ENCODE results near the gene FOXN1.
"Not testable (repeated sequence)": the region's sequence is repeated elsewhere in the genome, so short reads cannot be mapped to it uniquely, and the experiment has no call there.

FOXN1 gene

DNA sequence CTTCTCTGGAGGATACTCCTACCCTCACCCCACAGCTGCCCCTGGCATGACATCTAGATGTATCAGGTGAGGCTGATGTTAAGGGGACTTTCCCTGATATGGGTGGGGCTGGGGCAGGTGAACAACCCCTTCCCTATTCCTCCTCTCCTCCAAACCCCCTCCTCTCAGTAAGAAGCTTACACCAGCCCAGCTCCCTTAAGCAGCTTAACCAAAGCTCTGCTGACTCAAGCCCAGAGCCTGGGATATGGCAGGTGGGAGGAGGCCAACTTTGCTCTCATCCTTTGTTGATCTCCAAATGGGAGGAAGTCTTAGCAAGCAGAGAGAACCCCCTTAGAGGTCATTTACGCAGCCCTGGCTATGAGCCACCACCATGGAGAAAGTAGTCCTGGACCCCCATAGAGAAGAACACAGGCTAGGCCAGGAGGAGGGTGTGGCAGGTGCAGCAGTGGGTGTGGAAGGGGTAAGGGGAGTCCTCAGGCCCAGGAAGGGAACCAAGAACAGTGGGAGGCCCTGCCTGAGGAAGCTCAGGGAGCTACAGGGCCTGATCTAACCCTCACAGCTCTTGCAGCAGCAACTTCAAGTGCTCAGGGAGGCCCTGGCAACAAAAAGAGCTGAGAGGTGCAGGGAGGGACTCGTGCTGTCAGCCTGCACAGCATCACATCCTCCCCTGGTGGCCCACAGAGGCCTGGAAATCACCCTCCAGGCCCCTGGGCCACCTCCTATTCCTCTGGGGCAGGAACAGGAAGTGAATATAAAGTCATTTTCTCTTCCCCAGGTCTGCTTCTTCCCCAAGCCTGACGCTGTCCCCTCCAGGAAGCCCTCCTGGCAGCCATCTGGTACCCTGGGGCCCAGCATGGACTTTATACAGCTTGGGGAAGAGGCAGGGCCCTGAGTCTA is 43.3 kb downstream of the FOXN1 start:
- DNase-seq = peak; percentile 22 to 30

DNA sequence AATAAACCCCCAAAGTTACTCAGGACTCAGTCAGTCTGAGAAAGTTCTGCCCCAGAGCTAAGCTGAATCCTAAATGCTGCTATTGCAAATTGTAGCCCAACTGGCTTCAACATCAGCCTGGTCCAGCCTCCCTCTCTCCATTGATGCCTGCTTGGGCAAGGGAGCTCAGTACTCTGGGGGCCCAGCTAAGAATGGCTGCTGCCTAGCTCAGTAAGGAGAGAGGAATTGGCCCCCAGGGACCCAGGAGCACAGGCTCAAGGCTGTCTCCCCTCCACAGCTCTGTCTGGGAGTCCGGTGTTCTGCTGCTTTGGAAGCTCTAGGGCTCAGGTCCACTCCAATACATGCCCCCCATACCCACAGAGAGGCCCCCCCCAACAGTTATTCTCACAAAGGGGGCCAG is 44.7 kb downstream of the FOXN1 start:
- no peak for DNase-seq

DNA sequence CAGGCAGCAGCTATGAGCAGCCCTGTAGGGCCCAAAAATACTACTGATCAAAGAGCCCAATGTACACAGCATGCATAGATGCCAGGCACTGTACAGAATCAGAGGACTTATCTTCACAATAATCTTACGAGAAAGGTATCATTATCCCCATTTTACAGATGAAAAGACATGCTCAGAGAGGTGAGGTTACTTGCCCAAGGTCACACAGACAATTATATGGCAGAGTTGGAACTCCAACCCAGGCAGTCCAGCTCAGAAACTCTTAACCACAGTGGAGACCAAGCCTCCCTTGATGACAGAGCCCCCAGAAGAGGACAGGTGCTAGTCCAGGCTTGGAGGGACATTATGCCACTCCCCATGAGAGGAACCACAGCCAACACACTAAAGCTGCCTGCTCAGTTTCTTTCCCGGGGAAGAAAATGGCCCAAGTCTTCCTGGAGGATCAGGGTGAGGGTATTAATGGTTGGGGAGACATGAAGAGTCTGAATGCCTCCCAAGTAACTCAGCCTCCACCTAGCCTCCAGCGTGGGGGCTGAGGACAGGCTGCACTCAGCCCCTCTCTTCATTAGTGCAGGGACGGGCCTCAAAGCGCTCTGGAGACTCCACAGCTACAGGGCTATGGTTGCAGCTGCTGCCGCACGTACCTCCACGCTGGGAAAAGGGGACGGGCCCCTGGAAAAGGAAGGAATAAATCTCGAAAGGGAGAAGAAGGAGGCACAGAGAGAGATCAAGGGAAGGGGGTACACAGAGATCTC is 45.5 kb downstream of the FOXN1 start:
- peak; percentile 13 to 24 for DNase-seq

DNA sequence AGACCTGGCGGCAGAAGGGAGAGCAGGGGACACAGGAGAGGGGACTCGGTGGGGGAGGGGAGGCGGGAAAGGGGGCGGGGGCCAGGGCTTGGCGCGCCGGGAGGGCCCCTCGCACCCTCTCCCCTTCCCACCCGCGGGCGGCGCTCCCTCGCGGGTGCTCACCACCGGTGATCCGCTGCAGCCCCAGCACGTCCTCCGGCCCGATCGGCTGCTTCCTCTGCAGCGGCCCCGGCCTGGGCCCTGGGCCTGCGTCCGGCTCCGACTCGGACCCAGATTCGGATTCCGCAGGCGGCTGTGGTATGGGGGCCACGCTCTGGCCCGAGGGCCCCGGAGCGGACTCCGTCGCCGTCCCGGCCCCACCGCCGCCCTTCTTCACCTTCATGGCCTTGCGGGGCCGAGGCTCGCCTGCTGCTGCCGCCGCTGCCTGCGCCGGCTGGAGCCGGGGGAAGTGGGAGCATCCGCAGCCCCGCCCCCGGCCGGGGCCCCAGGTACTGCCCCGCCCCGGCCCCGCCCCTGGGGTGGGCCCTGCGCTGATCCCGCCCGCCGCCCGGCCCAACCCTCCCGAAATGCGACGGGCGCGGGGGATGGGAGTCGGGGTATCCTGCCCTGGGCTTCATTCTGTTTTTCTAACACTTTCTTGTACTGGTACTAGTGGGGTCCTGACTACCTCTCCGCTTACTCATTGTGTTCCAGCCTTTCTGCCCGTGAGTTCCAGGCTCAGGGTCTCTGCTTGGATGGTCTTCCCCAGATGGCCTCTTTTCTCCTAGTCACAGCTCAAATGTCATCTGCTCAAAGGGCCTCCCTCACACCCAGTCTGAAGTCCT is 46.2 kb downstream of the FOXN1 start, which contains the start of gene UNC119:
UNC119 (minus strand) TSS at position 449 of the 824 bp plus-strand sequence; CDS start at position 382, 67 bp downstream.
- peak; percentile 54 to 56 for DNase-seq

DNA sequence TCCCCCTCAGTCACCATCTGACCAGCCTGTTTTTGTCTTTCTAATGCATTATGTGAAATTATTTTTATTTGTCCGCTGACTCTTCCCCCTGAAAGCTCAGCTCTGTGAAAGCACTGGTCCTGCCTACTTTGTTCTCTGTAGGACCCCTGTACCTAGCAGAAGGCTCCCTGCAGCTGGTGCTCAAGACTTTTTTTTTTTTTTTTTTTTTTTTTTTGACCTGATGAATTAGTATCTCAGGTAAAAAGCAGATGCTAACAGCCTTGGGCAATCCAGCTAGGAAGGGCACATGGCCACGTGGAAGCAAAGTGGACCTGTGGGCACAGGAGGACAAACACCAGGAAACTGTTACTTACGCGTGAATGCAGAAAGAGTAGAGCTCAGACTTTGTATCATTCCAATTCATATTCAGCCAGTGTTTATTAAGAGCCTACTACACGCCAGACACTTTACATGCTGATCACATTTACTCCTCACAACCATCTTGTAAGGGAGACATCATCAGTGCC is 46.9 kb downstream of the FOXN1 start:
- DNase-seq = no peak

DNA sequence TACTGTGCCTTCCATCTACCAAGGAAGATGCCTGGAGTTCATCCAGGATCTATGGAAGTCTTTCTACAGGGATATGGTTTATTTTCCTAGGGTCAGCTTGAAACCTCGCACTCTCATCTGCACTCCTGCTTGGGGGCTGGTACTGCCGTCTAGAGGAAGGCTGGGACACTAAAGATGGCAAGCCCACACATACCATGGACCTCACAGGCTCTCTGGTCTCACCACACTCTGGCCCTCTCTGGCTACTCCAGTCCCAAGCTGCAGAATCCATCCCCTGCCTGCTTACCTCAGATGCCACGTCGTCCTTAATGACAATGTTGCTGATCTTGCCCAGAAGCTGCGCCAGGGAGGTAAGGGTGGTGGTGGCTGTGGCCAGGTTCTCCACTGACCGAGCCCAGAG is 48.4 kb downstream of the FOXN1 start:
- DNase-seq = peak; percentile 4 to 16

DNA sequence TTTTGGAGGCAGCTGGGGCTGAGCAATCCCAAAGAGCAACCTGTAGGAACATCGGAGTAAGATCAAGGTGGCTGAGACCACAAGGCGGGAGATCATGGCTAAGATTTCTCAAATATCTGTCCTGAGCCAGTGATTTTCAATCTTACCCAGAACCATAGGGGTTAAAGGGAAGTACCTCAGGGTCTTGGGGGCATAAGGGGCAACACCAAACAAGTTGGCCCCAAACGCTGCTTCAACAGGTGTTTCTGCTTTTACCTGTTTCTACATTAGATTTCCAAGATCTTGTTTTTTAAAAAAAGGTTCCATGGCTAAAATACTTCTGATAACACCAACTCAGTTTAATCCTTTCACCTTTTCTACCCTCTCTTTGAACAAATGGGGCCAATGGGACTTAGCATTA is 48.9 kb downstream of the FOXN1 start:
- DNase-seq = no peak

DNA sequence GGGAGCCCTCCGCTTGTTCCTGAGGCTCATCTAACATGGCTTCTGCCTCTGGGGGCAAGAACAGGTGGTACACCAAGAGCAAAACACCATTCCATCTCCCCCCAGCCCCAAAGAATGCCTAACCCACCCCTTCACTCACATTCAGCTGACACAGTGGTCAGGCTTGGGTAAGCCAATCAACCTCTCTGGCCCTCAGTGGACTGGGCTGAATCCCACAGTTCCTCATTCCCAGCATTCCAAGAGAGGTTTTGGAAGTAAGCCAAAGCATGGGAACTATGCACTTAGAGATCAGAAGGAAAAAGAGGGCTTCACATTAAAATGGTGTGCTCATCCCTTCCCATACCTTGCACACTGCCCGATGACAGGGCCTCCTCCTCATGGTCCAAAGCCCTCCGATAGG is 57.3 kb downstream of the FOXN1 start:
- DNase-seq = no peak

DNA sequence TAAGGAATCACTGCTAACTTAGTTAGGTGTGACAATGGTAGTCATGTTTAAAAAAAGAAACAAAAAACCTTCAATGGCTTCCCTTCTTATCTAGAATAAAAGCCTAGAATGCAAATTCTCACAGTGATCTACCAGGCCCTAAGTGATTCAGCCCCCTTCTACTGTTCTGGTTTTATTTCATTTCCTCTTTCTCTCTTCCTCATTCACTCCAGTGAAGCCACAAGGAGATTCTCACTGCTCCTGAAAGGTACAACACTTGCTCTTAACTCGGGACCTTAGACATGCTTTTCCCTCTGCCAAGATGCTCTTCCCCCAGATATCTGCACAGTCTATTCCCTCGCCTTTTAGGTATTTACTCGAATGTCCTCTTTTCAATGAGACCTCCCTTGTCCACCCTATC is 61.5 kb downstream of the FOXN1 start:
- DNase-seq = peak; percentile 71 to 81

DNA sequence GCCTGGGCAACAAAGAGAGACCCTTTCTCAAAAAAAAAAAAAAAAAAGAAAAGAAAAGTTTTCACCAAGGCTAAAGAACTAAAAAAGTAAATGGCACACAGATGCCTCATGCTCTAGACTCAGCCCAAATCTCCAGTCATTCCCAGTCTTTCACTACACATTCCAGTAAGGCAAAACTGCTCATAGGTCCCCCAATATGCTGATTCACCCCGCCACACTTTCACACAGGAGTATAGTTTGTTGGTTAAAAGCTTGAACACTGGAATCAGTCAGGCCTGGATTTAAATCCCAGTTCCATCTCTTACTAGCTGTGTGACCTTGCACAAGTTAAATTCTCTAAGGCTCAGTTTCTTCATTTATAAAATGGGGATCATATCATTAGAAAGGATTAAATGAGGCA is 63.3 kb downstream of the FOXN1 start:
- DNase-seq = no peak

DNA sequence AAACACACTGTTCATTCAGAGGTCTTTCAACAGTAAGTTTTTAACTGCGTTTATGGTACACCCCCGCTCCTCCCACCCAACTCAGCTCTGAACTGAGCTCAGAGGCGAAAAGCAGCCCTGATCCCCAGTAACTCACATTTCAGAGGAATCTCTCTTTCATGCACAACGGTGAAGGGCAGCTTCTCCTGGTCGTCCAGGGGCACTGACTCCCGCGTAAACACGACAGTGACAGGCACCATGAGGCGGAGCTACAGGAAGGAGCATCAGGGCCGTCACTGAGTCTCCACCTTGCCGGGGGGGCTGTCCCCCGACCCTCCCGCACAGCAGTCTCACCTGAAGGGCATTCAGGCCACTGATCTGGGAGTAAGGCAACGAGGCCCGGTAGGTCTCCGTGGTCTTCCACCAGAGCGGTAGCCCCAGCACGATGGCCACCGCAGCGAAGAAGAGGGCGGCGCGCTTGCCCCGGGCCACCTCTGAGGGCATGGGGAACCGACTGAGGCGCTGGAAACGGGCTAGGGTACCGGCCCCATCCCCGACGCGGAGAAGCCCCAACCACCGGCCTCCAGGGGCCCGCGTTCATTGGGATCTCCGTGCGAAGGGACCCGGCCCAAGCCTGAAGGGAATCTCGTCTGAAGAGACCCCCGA is 64.7 kb downstream of the FOXN1 start:
- DNase-seq = peak; percentile 21 to 25

DNA sequence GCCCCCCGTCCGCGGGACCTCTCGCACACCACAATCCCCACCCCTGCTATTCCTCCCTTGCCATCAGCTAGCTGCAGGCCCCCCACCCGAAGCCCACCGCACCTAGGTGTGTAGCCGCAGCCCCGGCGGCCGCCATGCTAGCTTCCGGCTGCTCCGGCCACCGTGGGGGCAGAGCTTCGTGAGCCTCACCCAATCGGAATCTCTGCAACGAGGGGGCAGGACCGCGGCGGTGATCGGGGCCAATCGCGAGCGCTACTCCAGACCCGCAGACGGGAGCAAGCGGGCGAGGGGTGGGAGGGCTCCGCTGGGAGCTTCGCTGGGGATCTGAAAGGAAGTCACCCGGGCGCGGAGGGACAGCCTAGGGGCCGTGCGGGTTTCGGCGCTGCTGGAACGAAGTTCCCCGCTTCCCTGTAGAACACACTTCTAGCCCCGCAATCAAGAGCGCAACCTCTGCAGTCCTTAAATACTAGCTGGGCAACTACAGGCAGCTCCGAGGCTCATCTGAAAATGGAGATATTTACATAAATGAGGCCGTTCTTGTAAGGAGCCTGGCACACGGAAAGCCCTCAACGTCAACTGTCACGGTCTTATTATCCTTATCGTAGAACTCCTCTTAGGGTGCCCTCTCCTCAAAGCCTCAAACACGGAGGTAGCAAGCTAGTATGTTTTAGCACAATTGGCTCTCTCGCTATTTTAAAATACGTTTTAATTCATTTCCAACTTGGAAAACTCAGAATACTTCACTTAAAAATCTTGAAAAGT is 65.4 kb downstream of the FOXN1 start, which contains the start of gene PIGS:
PIGS (minus strand) TSS at position 164 of the 762 bp plus-strand sequence; CDS start at position 136, 28 bp downstream.
- DNase-seq = peak; percentile 93 to 94

DNA sequence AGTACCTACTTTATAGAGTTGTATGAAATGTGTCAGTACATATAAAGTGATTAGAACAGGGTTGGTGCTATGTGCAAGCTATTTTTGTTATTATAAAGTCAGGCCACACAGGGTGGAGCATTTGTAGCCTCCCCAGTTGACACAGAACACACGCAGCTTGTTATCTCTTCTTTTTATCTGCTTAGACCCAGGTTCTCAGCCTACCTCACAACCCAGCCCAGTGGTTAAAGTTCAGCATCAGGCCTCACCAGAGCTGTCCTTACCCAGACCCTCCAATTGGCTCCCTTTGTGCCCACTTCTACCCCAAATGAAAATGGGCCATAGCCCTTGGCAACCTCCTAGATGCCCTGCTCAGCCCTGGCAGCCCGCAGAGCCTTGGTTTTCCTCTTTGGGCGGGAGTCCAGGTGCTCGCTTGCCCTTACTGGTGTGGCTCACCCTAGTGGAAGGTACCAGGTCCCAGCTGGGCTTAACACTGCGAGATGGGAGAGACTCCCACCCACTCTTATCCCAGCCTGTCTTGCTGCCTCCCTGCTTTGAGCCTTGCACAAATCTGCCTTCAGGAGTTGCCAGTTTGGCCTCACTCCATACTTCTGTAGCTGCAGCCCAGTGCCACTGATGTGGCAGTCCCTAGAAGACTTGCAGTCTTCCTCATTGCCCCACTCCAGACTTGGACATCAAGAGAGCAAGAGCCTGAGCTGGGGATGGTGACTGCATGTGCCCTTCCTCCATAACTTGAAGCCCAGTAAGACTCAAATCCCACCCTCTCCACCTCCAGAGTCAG is 66.3 kb downstream of the FOXN1 start:
- no peak for DNase-seq

DNA sequence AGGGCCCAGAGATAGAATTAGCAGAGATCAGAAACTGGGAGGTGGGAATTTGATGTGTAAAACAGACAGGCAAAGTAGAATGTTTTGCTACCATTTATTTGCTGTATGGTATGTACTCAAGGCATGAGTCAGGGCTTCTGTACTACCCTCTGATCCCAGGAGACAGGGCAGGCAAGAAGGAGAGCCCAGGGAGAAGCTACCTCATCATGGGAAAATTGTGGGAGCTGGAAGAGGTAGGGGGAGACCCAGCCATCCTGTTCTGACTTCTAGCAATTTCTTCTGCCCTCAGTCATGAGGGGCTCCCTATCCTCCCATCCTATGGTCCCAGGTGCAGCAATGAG is 66.9 kb downstream of the FOXN1 start:
- no peak for DNase-seq

DNA sequence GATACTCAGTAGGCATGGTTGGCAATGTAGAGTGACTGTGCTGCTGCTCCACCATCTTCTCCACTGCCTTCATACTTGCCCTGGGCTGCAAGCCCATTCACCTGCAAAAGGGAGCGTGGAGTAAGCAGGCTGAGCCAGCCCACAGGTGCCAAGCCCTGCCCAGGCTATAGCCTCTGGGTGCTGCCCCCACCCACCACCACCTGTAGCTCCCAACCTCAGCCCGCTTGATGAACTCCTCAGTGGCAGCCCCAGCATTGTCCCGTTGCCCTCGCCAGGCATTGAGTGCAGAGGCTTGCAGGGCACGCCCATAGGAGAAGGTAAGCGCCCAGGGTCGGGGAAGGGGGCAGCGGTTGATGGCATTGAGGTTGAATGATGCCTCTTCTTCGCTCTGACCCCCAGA is 67.4 kb downstream of the FOXN1 start:
- DNase-seq = no peak

DNA sequence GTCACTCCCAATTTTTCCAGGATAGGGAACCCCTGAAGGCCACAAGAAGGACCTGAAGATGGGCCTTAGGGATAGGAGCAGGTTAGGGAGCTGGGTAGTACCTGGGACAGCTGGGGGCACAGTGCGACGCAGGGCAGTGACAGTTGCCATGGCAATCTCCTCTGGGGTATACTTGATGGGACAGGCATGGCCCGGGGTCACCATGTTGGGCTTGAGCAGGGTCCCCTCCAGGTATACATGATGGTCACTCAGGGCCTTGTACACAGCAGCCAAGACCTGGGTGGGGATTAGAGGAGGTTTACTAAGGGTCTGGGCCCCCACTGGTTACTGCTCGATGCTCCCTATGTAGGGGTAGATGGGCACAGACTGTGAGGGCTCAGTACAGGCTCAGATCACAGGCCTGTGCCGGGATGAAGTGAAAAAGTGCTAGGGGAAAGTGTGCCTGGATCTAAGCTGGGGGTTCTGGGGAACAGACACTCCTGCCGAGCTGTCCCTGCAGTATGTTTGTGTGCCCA is 67.9 kb downstream of the FOXN1 start:
- no peak for DNase-seq

DNA sequence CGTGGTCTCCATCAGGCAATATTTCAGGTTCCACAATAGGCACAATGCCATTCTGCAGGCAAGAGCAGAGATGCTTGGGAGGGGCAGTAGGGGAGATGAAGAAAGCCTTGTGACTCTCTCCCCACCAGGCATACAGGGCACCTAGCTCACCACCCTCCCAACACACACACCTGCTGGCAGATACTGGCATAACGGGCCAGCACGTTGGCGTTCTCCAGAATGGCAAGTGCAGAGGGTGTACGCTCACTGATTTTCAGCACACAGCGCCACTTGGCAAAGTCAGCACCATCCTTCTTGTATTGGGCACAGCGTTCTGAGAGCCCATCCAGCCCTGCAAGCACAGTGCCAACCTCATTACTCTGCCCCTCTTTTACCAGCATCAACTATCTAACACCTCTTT is 68.4 kb downstream of the FOXN1 start:
- DNase-seq = no peak

DNA sequence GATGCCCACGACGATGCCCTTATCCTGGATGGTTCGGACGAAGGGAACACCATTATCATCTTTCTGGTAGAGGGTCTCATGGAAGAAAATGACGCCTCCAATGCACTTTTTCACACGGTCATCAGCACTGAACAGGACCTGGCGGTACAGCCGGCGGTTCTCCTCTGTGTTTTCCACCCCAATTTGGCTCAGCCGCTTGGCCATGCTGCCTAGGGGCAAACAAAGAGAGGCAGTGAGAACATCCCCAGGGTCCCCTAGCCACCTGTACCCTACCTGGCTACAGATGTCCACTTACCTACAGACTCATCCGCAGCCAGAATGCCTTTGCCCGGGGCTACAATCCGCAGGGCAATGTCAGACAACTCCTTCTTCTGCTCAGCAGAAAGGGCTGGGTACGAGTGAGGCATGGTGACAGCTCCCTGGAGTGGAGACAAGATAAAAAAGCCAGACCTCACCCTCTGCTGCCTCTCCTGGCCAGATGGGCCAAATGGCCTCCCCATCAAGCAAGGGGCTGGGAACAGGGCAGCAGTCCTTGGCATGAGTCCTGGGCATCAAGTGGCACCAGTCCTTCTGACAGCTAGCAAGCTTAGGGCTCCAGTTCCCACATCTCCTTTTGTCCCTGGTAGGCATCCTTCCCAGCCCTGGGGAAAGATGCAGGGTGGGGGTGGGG is 69.1 kb downstream of the FOXN1 start:
- DNase-seq = no peak

DNA sequence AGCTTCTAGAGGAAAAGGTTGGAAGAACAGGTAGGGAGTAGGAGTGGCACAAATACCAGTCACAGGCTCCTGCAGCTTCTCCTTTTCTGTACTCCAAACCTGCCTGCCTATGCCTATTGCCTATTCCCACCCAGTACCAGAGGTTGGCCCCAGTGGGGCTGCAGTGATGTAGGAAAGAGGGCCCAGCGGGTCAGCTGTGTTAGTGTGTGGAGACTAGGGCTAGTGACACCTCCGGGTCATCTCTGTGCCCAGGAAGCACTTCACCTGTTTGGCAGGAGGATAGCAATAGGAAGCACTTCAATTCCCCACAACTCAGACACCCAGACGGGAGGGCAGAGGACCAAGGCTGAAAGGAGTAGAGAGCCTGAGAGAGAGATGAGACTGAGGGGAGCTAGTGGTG is 69.9 kb downstream of the FOXN1 start:
- not testable (repeated sequence) for DNase-seq
